Retina (tissue), 1 donor: Measurements from ENCODE around the gene RAB20.
A peak's percentile ranks its signal among the peaks of the same experiment; 100 is the strongest.
"Not testable (repeated sequence)": the region's sequence is repeated elsewhere in the genome, so short reads cannot be mapped to it uniquely, and the experiment has no call there.

Experiments
- DNase-seq: peaks from one replicate; pipeline ENCODE4 v3.0.0-alpha.2; 2016

RAB20 gene

GRCh38 chr13:110561344-110562035, at the start of gene RAB20:
RAB20 (minus strand) TSS chr13:110561722; CDS start chr13:110561519, 203 bp downstream.
- peak; percentile 80 for DNase-seq

GRCh38 chr13:110610955-110611595, 49.6 kb upstream of the RAB20 start:
- no peak for DNase-seq

- no peak for DNase-seq
Measured at GRCh38 chr13:110607675-110608224, 46.2 kb upstream of the RAB20 start.

DNA sequence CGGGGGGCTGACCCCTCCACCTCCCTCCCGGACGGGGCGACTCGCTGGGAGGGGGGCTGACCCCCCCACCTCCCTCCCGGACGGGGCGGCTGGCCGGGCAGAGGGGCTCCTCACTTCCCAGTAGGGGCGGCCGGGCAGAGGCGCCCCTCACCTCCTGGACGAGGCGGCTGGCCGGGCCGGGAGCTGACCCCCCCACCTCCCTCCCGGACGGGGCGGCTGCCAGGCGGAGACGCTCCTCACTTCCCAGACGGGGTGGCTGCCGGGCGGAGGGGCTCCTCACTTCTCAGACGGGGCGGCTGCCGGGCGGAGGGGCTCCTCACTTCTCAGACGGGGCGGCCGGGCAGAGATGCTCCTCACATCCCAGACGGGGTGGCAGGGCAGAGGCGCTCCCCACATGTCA, 44.8 kb upstream of the RAB20 start:
- not testable (repeated sequence) for DNase-seq

- no peak for DNase-seq
Measured at GRCh38 chr13:110605132-110605531, 43.6 kb upstream of the RAB20 start.

GRCh38 chr13:110600980-110601379, 39.5 kb upstream of the RAB20 start:
- DNase-seq = no peak

DNA sequence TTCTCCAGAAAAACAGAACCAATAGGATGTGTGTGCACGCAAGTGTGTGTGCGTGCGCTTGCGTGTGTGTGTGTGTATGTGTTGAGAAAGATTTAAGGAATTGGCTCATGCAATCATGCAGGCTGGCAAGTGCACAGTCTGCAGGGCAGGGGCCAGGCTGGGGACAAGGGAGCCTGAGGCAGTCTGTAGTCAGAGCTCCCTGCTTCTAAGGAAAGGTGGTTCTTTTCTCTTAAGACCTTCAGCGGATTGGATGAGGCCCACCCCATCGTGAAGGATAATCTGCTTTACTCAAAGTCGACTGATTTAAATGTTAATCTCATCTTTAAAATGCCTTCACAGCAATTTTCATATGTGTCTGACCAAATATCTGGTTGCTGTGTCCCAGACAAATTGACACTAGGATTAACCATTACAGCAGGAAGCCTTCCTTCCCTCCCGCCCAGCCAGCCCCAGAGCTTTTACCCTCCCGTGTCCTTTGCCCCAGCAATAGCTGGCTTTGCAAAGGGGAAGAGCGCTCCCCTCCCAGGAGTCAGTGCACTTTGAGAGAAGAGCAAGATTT, 38.8 kb upstream of the RAB20 start:
- no peak for DNase-seq

DNA sequence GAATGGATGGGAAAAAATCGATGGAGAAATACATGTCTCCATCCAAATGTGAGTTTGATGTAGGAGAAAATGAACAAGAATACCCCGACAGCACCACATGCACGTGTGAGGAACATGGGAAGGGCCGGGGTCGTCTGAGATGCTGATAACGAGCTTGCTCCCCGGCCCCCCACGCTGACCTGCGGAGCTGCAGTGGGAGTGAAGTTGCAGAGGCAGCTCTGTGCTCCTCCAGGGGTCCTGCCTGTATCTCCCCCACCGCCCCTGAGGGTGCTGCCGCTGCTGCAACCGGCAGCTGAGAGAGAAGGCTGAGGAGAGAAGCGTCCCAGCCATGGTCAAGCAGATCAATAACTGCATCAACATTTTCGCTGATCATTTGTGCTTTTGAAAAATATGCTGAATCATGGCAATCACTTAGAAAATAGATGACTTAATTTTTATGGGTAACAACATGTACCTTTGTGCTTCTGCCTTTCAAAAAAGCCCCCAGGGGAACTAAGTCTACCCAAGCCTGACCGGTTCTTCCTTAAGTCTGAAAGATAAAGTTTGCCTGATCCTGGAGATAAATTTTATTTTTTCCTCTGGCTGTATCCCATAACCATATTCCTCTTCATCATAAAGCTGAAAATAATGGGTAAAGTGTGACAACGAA, 35.6 kb upstream of the RAB20 start:
- no peak for DNase-seq

GRCh38 chr13:110593430-110594130, 32.1 kb upstream of the RAB20 start:
- no peak for DNase-seq

DNA sequence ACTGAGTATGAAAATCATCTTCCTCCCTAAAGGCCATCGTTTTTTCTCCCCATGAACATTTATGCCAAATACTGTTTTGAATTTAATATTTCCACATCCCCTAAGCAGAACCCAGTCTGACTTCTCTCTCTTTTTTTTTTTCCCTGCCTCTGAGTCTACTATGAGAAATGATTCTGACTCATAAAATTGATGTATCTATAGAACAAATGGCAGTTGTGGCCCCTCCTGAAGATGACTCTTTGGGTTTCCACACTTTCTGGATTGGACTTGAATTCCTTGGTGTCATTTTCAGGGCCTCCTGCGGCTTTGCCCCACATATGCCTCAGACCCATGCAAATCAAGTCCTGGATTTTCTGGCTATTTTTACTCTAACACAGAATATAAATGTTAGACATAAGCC, 31.1 kb upstream of the RAB20 start:
- no peak for DNase-seq

- no peak for DNase-seq
Measured at GRCh38 chr13:110590577-110590976, 29.1 kb upstream of the RAB20 start.

- no peak for DNase-seq
Measured at GRCh38 chr13:110589793-110590390, 28.4 kb upstream of the RAB20 start.

DNA sequence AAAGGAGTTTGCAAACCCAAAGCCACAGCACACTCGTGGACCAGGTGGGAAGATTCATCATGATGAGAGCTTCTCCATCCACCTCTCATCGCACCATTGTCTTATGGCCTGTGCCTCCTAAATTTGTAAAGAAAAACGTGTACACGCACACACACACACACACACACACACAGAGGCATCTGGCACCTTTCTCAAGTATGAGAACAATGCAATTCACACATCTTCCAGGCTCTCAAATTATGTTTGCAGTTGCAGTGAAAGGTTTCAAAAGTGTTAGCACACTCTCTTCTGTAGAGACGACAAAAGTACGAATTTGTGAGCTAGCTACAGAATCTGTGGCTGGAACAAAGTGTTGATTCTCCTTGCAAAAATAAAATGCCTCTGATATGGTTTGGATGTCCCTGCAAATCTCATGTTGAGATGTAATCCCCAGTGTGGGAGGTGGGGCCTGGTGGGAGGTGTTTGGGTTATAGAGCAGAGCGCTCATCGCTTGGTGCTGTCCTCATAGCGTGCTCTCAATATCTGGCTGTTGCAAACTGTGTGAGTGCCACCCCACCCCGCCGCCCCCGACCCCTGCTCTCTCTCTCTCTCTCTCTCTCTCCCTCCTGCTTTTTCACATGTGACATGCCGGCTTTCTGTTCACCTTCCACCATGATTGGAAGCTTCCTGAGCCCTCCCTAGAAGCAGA, 21.8 kb upstream of the RAB20 start:
- no peak for DNase-seq

- no peak for DNase-seq
Measured at GRCh38 chr13:110582421-110582954, 21.0 kb upstream of the RAB20 start.

DNA sequence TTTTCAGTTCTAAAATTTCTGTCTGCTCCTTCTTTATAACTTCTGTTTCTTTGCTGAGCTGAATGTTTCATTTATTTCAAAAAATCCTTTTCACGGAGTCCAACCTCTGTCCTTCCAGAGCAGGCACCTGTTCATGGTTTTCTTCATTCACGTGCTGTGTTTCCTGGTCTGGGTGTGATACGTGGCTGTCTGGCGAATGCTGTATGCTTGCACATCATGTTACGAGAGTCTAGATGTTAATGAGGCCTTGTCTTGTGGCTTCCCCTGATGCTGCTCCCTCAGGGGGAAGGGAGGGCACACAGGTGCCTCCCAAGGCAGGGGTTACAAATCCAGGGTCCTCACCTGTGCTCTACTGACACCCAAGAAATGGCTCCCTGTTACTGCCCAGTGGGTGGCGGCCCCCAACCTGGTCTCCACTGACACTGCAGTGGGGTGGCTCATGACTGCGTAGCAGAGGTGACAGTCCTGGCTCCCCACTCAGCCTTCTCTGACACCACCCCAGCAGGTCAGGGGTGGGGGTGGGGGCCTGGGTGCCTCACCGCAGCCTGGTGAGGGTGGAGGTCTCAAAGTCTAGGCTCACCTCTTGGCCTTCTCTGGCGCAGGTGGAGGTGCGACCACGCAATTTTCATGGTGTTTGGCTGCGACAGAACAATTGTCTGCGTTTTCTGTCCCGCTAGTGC, 20.1 kb upstream of the RAB20 start:
- no peak for DNase-seq

DNA sequence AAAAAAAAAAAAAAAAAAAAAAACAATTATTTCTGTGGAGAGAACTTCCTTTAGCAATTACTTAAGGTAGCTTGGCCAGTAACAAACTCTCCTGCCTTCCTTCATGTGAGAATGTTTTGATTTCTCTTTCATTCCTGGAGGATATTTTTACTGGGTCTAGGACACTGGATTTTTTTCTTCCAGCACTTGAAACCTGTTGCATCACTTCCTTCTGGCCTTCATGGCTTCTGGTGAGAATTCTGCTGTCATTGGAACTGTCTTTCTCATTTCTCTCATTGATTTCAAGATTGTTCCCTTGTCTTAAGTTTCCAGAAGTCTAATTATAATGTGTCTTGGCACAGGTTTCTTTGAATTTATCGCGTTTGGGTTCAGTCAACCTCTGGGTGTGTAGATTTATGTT, 19.3 kb upstream of the RAB20 start:
- no peak for DNase-seq

DNA sequence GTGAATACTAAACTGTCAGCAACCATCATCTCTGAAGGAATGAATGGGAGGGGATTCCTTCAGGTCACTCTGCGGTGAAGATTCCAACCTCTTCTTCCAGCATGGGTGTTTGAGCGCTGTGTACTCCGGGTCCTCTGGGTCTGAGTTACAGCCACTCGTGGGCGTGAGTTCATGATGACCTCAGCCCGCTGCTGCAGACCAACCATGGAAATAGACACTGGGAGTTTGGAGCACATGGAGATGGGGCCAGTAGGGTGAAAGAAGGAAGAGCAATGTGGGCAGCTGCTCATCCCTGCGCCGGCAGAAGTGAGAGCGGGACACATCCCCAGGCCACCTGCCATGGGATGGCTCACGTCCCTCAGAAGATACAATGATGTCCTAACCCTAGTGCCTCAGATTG, 16.8 kb upstream of the RAB20 start:
- no peak for DNase-seq

DNA sequence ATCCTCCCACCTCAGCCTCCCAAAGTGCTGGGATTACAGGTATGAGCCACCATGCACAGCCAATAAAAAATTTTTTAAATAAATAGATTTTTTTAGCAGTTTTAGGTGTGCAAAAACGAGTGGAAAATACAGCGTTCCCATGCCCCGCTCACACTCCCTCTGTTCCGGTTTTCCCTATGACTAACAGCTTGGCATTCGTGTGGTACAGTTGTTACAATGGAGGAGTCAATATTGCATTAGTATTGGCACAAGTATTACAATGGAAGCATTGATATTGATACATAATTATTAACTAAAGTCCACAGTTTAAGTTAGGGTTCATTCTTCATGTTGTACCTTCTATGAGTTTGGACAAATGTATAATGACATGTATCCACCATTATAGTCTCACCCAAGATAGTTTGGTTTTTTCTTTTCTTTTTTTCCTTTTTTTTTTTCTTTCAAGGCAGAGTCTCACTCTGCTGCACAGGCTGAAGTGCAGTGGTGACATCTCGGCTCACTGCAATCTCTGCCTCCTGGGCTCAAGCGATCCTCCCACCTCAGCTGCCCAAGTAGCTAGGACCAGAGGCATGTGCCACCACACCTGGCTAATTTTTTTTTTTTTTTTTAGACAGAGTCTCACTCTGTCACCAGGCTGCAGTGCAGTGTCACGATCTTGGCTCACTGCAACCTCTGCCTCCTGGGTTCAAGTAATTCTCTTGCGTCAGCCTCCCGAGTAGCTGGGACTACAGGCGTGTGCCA, 15.4 kb upstream of the RAB20 start:
- no peak for DNase-seq

GRCh38 chr13:110576070-110576394, 14.5 kb upstream of the RAB20 start:
- no peak for DNase-seq

DNA sequence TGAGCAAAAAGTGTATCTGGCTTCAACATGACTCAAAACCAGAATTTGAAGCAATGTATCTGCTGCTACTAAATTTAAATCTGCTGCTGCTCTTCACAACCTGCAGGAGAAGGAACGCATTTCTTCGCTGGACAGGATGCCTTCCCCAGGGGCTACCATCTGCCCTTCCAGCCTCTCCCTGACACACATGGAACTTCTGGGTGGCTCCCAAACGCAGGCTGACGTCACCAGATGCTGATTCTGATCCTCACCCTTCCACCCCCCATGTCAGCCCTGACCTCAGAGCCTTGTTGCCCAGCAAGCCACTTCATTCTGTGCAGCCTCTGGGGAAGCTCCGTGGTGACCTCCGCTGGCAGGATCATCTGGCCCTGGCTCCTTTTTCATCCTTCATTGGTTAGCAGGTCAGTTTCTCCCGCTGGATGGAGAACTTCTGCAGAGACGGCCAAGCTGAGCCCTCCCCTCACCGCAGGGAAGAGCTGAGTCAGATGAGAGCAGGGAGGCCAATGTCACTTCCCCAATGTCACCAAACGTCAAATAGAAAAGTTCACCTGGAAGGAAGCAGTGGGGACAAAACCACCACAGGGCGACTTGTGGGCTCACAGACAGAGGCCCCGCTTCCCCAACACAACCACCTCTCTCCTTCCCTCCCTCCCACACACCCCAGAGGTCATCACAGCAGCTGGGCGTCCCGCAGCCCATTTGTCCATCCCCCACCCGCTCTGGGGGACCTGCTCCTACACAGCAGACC, 14.0 kb upstream of the RAB20 start:
- DNase-seq = no peak
